GM12892 (cell line): ENCODE data around the gene LGMN.

Experiments used
- POLR2A ChIP-seq: IDR thresholded peaks from 2 replicates; pipeline ENCODE4 v1.6.1; 2011; ENCODE audit warnings: low read depth, low read length, control low read depth
- POLR2AphosphoS5 ChIP-seq: IDR thresholded peaks from 2 replicates; pipeline ENCODE4 v1.6.1; 2011; ENCODE audit warnings: low read depth, low read length, control low read depth
- TAF1 ChIP-seq: IDR thresholded peaks from 2 replicates; pipeline ENCODE4 v1.6.1; 2011; ENCODE audit warnings: low read depth, mild to moderate bottlenecking, control low read depth, low read length, borderline replicate concordance

GRCh38 chr14:92692822-92693226 is 55.6 kb downstream of the LGMN start:
- TF ChIP-seq POLR2AphosphoS5 (no peak), TAF1 (no peak), POLR2A (no peak)
